ENCODE results near the gene TBX2. TPM values are rescaled to one million over a fixed set of nuclear protein-coding genes. Genes with fewer than 3 reads are reported as not detected.

The TBX2 gene
- total and polyA plus RNA-seq, 7 donors: 0.99 to 5.3 (median 3.3) TPM

DNA sequence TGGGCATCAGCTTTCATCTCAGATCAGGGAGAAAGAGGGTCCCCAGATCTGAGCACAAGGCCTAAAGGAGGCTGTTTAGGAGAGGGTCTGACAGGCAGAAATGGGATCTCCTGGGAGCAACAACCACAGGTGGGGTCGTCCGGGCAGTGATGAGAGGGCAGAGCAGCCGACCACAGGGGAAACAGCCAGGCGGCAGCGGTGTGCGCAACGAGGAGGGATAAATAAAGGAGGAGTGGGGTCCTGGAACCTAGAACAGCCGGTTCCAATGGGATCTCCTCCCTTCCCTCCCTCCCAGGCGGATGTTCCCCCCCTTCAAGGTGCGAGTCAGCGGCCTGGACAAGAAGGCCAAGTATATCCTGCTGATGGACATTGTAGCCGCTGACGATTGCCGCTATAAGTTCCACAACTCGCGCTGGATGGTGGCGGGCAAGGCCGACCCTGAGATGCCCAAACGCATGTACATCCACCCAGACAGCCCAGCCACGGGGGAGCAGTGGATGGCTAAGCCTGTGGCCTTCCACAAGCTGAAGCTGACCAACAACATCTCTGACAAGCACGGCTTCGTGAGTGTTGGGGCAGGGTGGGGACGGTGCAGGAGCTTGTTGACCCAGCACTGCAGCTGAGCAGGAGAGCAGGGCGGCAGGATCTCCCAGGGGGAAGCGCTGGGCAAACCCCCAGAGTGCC lies 1.9 kb downstream of the TBX2 start:
- no peaks in the 10 kb centered on the region for H3K9me3 ChIP-seq
- peaks cover 86 to 100% (median 96%) of the 10 kb centered on the region in 3 donors for H3K27me3 ChIP-seq
- intact Hi-C loops (cut with DNase I): loop anchor here (5.0 kb wide), 1 partner anchor 149 kb away; no protein-coding TSS in a partner anchor
- TF ChIP-seq, protein P1, sequence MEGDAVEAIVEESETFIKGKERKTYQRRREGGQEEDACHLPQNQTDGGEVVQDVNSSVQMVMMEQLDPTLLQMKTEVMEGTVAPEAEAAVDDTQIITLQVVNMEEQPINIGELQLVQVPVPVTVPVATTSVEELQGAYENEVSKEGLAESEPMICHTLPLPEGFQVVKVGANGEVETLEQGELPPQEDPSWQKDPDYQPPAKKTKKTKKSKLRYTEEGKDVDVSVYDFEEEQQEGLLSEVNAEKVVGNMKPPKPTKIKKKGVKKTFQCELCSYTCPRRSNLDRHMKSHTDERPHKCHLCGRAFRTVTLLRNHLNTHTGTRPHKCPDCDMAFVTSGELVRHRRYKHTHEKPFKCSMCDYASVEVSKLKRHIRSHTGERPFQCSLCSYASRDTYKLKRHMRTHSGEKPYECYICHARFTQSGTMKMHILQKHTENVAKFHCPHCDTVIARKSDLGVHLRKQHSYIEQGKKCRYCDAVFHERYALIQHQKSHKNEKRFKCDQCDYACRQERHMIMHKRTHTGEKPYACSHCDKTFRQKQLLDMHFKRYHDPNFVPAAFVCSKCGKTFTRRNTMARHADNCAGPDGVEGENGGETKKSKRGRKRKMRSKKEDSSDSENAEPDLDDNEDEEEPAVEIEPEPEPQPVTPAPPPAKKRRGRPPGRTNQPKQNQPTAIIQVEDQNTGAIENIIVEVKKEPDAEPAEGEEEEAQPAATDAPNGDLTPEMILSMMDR (IDR thresholded peaks at IDR 0.05): no peak
- no peaks in the 10 kb centered on the region for H3K36me3 ChIP-seq
- H3K4me1 ChIP-seq: peaks cover 0 to 73% (median 69%) of the 10 kb centered on the region in 4 donors
- peak overlapping the region in 3 of 4 donors; percentile 37 to 46 (median 43) for H3K4me3 ChIP-seq
- peak overlapping the region; percentile 7 to 92 (median 26) for H3K27ac ChIP-seq
- DNase-seq: no peak
- WGBS, 2 donors: 13 to 18% methylated on average over 25 of the region's 25 CpGs

DNA sequence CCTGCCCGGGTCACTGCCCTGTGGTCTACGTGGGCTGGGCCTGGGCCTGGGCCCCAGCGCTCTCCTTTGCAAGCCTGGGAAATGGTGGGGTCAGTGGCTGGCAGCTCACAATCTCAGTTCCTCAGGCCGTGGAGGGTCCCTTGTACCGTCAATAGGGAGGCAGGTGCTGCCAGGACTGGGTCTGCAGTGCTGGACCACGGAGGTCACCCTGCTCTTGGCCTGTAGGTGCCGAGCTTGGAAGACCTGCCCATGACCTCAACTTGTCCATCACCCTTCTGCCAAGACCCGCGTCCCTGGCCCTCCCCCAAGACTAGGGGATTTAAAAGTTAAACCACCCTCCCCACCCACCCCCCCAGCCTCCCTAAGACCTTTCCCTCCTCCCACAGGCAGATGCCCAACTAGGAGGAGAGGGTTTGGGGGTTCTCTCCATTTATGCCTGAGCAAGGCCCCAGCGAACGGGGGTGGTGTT lies 2.5 kb downstream of the TBX2 start:
- H3K27ac ChIP-seq: peak overlapping the region in 2 of 4 donors; percentile 31 to 92
- DNase-seq: peak; percentile 59
- H3K36me3 ChIP-seq: no peaks in the 10 kb centered on the region
- H3K4me3 ChIP-seq: peak overlapping the region in 3 of 4 donors; percentile 10 to 46 (median 43)
- H3K4me1 ChIP-seq: peaks cover 0 to 67% (median 64%) of the 10 kb centered on the region in 4 donors
- intact Hi-C loops (cut with DNase I): loop anchor here (5.0 kb wide), 1 partner anchor 150 kb away; no protein-coding TSS in a partner anchor
- TF ChIP-seq EP300 (IDR thresholded peaks at IDR 0.05) (no peak), POLR2A (IDR thresholded peaks at IDR 0.05) (no peak), POLR2AphosphoS5 (IDR thresholded peaks at IDR 0.05) (no peak)
- TF ChIP-seq, protein P1 (IDR thresholded peaks at IDR 0.05): no peak
- H3K9me3 ChIP-seq: no peaks in the 10 kb centered on the region
- 10 to 15% methylated on average over 11 of the region's 11 CpGs for WGBS, 2 donors
- H3K27me3 ChIP-seq: peaks cover 80 to 100% (median 95%) of the 10 kb centered on the region in 3 donors

DNA sequence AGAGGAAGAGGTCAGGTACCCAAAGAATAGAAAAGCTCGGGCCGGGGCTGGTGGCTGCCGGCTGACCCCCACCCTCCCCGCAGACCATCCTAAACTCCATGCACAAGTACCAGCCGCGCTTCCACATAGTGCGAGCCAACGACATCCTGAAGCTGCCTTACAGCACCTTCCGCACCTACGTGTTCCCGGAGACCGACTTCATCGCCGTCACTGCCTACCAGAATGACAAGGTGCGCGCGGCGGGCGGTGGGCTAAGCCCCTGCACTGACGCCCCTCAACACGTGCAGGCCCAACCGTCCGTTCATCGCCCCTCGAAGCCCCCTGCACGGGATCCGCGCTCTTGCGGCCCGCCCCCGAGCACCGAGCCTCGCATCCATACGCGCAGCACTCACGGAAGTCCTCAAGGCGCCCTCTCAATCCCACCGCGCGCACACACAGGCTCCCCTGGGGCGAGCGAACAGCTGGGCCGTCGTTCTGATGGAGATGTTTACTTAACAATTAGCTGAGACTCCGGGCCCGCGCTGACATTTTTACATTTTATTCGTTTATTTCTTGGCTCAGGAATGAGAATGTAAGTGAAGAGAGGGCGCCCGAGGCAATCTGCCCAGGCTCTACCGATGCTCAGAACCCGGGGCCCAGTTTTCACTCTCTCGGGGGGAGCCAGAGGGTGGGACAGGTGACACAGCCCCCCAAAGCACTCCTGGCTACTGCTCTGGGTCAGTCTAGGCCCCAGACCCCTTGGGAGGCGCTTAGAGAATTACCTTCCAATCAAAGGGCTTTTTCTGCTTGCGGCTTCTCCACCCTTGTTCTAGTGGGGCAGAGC lies 3.5 kb downstream of the TBX2 start:
- Histone ChIP-seq H3K36me3 (no peaks in the 10 kb centered on the region), H3K27me3 (peaks cover 74 to 100% (median 95%) of the 10 kb centered on the region in 3 donors), H3K27ac (peak overlapping the region in 3 of 4 donors; percentile 0 to 25 (median 1)), H3K9me3 (no peaks in the 10 kb centered on the region), H3K4me3 (peak overlapping the region in 3 of 4 donors; percentile 14 to 28 (median 17)), H3K4me1 (peaks cover 0 to 57% (median 54%) of the 10 kb centered on the region in 4 donors)
- no peak for DNase-seq
- intact Hi-C loops (cut with DNase I): loop anchor here (5.0 kb wide), 1 partner anchor 151 kb away; no protein-coding TSS in a partner anchor
- TF ChIP-seq POLR2AphosphoS5 (IDR thresholded peaks at IDR 0.05) (peak in 2 of 4 donors; percentile 54 to 68), EP300 (IDR thresholded peaks at IDR 0.05) (no peak), POLR2A (IDR thresholded peaks at IDR 0.05) (no peak)
- TF ChIP-seq, protein P1 (IDR thresholded peaks at IDR 0.05): no peak
- 3 to 8% methylated on average over 55 of the region's 55 CpGs for WGBS, 2 donors

DNA sequence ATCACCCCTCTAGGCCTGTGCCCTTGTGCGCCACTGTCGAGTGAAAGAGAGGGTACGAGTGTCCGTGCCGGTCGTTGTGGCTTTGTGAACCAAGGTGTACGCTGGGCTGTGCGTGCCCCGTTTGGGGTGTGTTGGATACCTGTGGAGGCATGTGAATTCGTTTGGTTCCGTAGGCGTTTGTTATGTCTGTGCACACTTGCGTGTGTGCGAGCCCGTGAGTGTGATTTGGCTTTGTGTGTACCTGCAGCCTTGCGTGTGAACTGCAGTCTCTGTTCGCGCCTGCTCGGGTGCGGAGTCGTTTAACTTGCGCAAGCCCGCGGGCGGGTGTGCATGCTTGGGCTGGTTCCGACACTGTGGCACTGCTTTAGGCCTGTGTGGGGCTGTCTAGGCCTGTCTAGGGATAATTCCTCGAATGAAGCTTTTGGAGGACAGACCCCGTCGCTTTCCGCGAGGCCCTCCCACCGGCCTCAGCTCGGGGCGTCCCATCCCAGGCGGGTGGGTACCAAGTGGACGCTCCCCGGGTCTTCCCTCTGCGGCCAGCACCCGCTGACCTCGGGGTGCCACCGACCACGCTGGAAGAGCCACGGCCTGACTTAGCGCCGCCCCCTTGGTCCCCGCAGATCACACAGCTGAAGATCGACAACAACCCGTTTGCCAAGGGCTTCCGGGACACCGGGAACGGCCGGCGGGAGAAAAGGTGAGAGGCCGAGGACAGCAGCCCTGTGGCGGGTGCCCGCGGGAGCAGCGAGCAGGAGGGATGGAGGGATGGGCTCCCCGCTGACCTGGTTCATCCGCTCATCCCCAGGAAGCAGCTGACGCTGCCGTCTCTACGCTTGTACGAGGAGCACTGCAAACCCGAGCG lies 4.4 kb downstream of the TBX2 start:
- no peak for TF ChIP-seq POLR2A (IDR thresholded peaks at IDR 0.05)
- TF ChIP-seq, protein P1 (IDR thresholded peaks at IDR 0.05): no peak
- TF ChIP-seq EP300 (IDR thresholded peaks at IDR 0.05): no peak
- peak in 2 of 4 donors; percentile 31 to 52 for TF ChIP-seq POLR2AphosphoS5 (IDR thresholded peaks at IDR 0.05)
- no peaks in the 10 kb centered on the region for H3K36me3 ChIP-seq
- no peaks in the 10 kb centered on the region for H3K9me3 ChIP-seq
- intact Hi-C loops (cut with DNase I): loop anchor here (5.0 kb wide), 1 partner anchor 152 kb away; no protein-coding TSS in a partner anchor
- DNase-seq: peak; percentile 64
- WGBS, 2 donors: 8 to 13% methylated on average over 66 of the region's 66 CpGs
- H3K27me3 ChIP-seq: peaks cover 73 to 100% (median 93%) of the 10 kb centered on the region in 3 donors
- peak overlapping the region in 3 of 4 donors; percentile 0 to 91 (median 20) for H3K27ac ChIP-seq
- H3K4me1 ChIP-seq: peaks cover 0 to 59% (median 55%) of the 10 kb centered on the region in 4 donors
- H3K4me3 ChIP-seq: peak overlapping the region in 3 of 4 donors; percentile 14 to 28 (median 24)

All from sigmoid colon (tissue), 7 donors.